Measurements from ENCODE around the gene MYZAP.

MYZAP gene

DNA sequence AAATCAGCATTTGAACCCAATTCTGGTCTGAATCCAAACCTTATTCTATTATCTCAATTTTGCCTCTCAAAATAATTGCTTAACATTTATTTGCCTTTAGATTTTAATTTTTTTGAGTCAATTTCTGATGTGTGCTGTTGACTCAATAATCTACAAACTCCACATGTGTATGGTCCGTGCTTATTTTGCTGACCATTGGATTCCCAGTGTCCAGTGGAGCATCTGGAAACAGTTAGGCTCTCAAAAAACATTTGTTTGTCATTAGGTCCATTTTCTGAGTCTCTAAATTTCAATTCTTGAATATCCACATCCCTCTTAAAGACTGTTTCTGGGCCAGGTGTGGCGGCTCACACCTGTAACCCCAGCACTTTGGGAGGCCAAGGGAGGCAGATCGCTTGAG, 19.2 kb upstream of the MYZAP start:
- ChIA-PET CTCF (interaction anchor here (1.5 to 5.2 kb wide), 2 partner anchors 12 to 498 kb away, joined by 4 to 43 read pairs; no protein-coding TSS in a partner anchor), POLR2A (no interaction called here)
- no peak overlapping the region for H3K4me3 ChIP-seq (ENCODE audit: low read depth, low read length)
- DNase-seq (ENCODE audit: low read depth, low spot score) = no peak
- TF ChIP-seq, protein P1, sequence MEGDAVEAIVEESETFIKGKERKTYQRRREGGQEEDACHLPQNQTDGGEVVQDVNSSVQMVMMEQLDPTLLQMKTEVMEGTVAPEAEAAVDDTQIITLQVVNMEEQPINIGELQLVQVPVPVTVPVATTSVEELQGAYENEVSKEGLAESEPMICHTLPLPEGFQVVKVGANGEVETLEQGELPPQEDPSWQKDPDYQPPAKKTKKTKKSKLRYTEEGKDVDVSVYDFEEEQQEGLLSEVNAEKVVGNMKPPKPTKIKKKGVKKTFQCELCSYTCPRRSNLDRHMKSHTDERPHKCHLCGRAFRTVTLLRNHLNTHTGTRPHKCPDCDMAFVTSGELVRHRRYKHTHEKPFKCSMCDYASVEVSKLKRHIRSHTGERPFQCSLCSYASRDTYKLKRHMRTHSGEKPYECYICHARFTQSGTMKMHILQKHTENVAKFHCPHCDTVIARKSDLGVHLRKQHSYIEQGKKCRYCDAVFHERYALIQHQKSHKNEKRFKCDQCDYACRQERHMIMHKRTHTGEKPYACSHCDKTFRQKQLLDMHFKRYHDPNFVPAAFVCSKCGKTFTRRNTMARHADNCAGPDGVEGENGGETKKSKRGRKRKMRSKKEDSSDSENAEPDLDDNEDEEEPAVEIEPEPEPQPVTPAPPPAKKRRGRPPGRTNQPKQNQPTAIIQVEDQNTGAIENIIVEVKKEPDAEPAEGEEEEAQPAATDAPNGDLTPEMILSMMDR (IDR thresholded peaks at IDR 0.05; ENCODE audit: insufficient read depth, low read length, missing control alignments) = no peak

DNA sequence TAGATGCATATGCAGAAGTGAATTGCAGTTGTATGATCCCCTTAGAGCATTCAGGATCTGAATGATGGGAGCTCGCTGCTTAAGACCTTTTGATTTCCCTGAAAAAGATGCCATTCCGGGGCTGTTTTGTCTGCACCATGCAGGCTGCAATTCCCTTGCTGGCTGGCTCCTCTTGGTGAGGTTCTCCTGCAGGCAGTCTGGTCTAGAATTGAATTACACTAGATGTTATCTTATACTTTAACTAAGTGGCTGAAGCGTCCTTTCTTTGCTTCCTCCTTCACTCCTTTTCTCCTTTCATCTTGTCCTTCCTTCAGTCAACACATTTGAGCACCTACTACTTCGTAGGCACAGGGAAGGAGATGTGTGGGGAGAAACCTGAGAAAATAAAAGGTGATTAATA, 18.6 kb upstream of the MYZAP start:
- TF ChIP-seq, protein P1 (IDR thresholded peaks at IDR 0.05; ENCODE audit: insufficient read depth, low read length, missing control alignments) = no peak
- CTCF ChIA-PET = interaction anchor here (5.2 kb wide), 1 partner anchor 12 kb away, joined by 43 read pairs; no protein-coding TSS in a partner anchor

DNA sequence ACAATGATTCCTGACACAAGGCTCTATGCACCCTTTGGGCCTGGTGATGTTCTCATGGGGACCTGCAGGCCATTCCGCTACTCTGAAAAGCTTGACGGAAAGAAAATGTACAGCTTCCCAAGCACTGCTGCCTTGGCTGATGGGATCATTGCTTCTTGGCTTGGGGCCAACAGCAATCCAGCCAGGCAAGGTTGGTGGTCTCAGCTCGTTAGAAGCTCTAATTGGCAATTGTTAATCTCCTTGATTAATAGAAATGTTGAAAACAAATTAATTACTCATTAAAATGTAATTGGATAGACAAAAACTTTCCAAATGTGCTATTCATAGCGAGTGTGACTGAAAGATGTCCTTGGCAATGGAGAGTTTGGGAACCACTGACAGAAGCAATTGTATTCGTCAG, 16.3 kb upstream of the MYZAP start:
- no peak overlapping the region for H3K4me3 ChIP-seq (ENCODE audit: low read depth, low read length)
- CTCF ChIA-PET = interaction anchor here (5.2 kb wide), 1 partner anchor 15 kb away, joined by 43 read pairs; no protein-coding TSS in a partner anchor

More for the DNA sequence above, 18.6 kb upstream of the MYZAP start:
- DNase-seq (ENCODE audit: low read depth, low spot score) = no peak
- POLR2A ChIA-PET = no interaction called here
- no peak overlapping the region for H3K4me3 ChIP-seq (ENCODE audit: low read depth, low read length)

DNA sequence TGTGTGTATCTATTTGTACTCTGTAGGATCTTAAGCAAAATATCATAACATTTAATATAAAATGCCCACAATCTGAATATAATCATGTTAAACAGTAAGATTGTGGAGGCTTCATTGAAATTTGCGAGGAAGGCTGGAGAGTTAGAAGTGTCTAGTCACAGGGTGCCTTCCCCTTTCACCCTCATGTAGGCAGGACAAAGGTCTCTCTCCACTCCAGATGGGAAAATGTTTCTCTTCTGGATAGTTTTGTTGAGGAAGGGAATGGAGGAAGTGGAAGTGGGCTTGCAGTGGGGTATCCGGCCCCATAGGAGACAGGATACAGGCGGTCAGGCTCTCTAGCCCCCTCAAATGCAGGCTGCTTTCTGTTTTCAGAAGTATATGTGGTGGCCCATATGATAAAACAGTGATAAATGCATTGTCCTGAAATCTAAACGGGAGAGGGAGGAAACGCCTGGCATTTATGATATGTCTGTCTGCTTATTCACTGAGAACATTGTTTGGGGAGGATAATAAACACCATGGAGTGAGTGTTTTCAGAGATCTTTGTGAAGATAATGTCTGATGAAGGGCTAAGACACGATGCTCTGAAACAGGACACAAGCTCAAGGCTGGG, 13.3 kb upstream of the MYZAP start:
- no peak overlapping the region for H3K4me3 ChIP-seq (ENCODE audit: low read depth, low read length)
- ChIA-PET POLR2A (no interaction called here), CTCF (no interaction called here)
- TF ChIP-seq, protein P1 (IDR thresholded peaks at IDR 0.05; ENCODE audit: insufficient read depth, low read length, missing control alignments) = no peak
- DNase-seq (ENCODE audit: low read depth, low spot score) = no peak

More for the DNA sequence above, 16.3 kb upstream of the MYZAP start:
- TF ChIP-seq, protein P1 (IDR thresholded peaks at IDR 0.05; ENCODE audit: insufficient read depth, low read length, missing control alignments) = no peak
- POLR2A ChIA-PET = no interaction called here
- no peak for DNase-seq (ENCODE audit: low read depth, low spot score)

DNA sequence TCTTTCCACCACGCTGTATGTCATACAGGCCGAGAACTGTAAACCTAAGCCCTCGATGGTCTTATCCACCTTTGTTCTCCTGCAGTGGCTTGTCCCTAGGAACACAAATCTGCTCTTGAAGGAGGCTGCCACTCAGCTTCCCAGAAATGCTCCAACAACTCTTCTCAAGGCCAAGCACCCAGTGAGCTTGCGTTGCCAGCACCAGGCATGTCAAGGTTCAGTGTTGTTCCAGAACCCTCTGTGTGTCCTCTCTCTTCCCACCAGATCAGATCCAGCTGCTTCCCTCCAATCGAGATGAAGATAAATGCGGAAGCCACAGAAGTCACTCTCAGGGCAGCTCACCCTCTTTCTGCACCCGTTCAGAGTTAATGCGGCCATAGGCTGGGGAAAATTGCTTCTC, 11.3 kb upstream of the MYZAP start:
- no peak for DNase-seq (ENCODE audit: low read depth, low spot score)
- no peak overlapping the region for H3K4me3 ChIP-seq (ENCODE audit: low read depth, low read length)
- POLR2A ChIA-PET = no interaction called here
- TF ChIP-seq, protein P1 (IDR thresholded peaks at IDR 0.05; ENCODE audit: insufficient read depth, low read length, missing control alignments) = no peak
- CTCF ChIA-PET = interaction anchor here (1.0 kb wide), 1 partner anchor 491 kb away, joined by 3 read pairs; no protein-coding TSS in a partner anchor

DNA sequence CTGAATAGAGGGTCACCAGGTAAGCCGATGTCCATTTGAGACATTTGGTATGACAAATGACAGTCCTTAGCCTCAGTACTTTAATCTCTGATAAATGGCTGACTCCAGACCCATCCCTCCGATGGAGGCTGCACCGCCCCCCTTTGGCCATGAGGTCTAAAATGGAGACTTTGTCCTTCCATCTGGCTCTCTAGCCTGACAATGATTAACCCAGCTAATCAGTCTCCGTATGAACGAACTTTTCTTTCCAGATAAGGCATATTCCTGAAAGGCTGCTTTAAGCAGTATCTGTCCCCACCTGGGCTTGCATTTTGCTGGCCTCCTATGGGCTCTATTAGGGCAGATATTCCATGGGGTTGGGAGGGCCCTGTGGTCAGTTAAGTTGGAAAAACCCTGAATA, 10.8 kb upstream of the MYZAP start:
- POLR2A ChIA-PET = no interaction called here
- CTCF ChIA-PET = interaction anchor here (1.0 kb wide), 1 partner anchor 490 kb away, joined by 3 read pairs; no protein-coding TSS in a partner anchor
- no peak overlapping the region for H3K4me3 ChIP-seq (ENCODE audit: low read depth, low read length)
- TF ChIP-seq, protein P1 (IDR thresholded peaks at IDR 0.05; ENCODE audit: insufficient read depth, low read length, missing control alignments) = no peak
- no peak for DNase-seq (ENCODE audit: low read depth, low spot score)
